Ovary (tissue), 9 donors: ENCODE data around the gene MMS19. TPM values are rescaled to one million over a fixed set of nuclear protein-coding genes. Genes with fewer than 3 reads are reported as not detected.

ENCODE experiments used
- DNase-seq, 5 donors: peaks; one replicate each; pipeline ENCODE4 v3.0.0-alpha.2; 2019 to 2020
- H3K27ac ChIP-seq, 2 donors: fragments of 200-600 bp; one replicate each; pipeline versions ENCODE4 v1.5.1 to v1.8.0; 2019 to 2022
- H3K27me3 ChIP-seq: fragments of 200-600 bp; one replicate; pipeline ENCODE4 v1.8.0; 2022
- H3K36me3 ChIP-seq: fragments of 200-600 bp; sonication (generic); one replicate; pipeline ENCODE4 v1.5.1; 2019
- H3K4me1 ChIP-seq: one replicate; pipeline ENCODE4 v1.8.1; 2013; ENCODE audit warnings: mild to moderate bottlenecking, moderate library complexity; ENCODE audit not compliant: insufficient read depth
- H3K4me3 ChIP-seq: fragments of 200-600 bp; sonication (generic); one replicate; pipeline ENCODE4 v1.5.1; 2017
- H3K9me3 ChIP-seq, 2 donors: fragments of 200-600 bp in 1 of 2; sonication (generic) in 1 of 2; one replicate each; pipeline versions ENCODE4 v1.5.1 to v1.8.1; 2013 to 2019; ENCODE audit warnings: mild to moderate bottlenecking in 1 of 2, moderate library complexity in 1 of 2
- EP300 ChIP-seq: sonication (generic); formaldehyde crosslinking; IDR thresholded peaks from one replicate; pipeline ENCODE4 v1.6.1; 2017; ENCODE audit warnings: antibody characterized with exemption
- POLR2A ChIP-seq: fragments of 450-650 bp; IDR thresholded peaks from one replicate; pipeline ENCODE4 v1.6.1; 2017; ENCODE audit warnings: antibody characterized with exemption, mild to moderate bottlenecking, moderate library complexity
- WGBS, 3 donors: extraction: QIAGEN DNeasy Blood & Tissue Kit in 1 of 3; methylation state at CpG; one replicate each; pipeline versions ENCODE4 v1.1.5 to v1.1.7; 2013 to 2017; 5-methylcytosine and 5-hydroxymethylcytosine counted together
- intact Hi-C, 4 donors: fragments of 100-400 bp; cut with DNase I; formaldehyde crosslinking; loops; one replicate each; pipeline versions ENCODE4 v1.11.0 to v1.15.1; 2022 to 2023
- polyA plus RNA-seq, 2 donors: library from polyadenylated mRNA; stranded (reverse); fragments of 200-250 nt in 1 of 2; fragments of 350-450 nt in 1 of 2; fragmentation: Illumina TruSeq in 1 of 2; extraction: RNeasy Lipid Tissue Mini Kit (QIAGEN cat#74804) in 1 of 2; gene quantifications; one replicate each; pipeline ENCODE4 v1.2.3, GENCODE V29; 2013 to 2014
- total RNA-seq, 7 donors: library from RNA; depleted of rRNA in 2 of 7; stranded (reverse); fragments of >200 nt in 2 of 7; fragmentation: NEBNext Ultra II Directional in 3 of 7; extraction: Animal tissue kit (Norgen Biotek cat#: 25700) in 3 of 7; gene quantifications; one replicate each; pipeline versions ENCODE4 v1.1.0 to v1.2.4, GENCODE V29; 2016 to 2023
- TF ChIP-seq, protein P1 (sequence below), 3 donors: fragments of 450-650 bp in 2 of 3; fragments of 200-600 bp in 1 of 3; IDR thresholded peaks; one replicate each; pipeline versions ENCODE4 v1.5.1 to v1.8.0; 2016 to 2022; ENCODE audit warnings: antibody characterized with exemption in 3 of 3, mild to moderate bottlenecking in 1 of 3
- donor health status: DM: no; HTN: no; CAD: no; lungs with moderate emphysema.
- donor health status: DM: no; HTN: no; CAD: no.
- donor health status: Bipolar disorder and iron deficiency.
- donor health status: DM: yes; HTN: yes; CAD: no.
- donor health status: DM: no; HTN: no; CAD: no.
- donor health status: DM: yes; HTN: yes; CAD: no.

Gene MMS19
- total and polyA plus RNA-seq, 9 donors = 45.3 to 63.6 (median 56.4) TPM

GRCh38 chr10:97546456-97547270 lies 48.4 kb upstream of the MMS19 start:
- no peaks in the 10 kb centered on the region for H3K27me3 ChIP-seq
- H3K27ac ChIP-seq = no peak overlapping the region
- WGBS, 3 donors = 79 to 87% (median 82%) methylated on average over 18 of the region's 18 CpGs
- H3K4me1 ChIP-seq = peaks cover 14% of the 10 kb centered on the region
- no peaks in the 10 kb centered on the region for H3K9me3 ChIP-seq
- TF ChIP-seq POLR2A = no peak
- TF ChIP-seq EP300 = no peak
- TF ChIP-seq, protein P1, sequence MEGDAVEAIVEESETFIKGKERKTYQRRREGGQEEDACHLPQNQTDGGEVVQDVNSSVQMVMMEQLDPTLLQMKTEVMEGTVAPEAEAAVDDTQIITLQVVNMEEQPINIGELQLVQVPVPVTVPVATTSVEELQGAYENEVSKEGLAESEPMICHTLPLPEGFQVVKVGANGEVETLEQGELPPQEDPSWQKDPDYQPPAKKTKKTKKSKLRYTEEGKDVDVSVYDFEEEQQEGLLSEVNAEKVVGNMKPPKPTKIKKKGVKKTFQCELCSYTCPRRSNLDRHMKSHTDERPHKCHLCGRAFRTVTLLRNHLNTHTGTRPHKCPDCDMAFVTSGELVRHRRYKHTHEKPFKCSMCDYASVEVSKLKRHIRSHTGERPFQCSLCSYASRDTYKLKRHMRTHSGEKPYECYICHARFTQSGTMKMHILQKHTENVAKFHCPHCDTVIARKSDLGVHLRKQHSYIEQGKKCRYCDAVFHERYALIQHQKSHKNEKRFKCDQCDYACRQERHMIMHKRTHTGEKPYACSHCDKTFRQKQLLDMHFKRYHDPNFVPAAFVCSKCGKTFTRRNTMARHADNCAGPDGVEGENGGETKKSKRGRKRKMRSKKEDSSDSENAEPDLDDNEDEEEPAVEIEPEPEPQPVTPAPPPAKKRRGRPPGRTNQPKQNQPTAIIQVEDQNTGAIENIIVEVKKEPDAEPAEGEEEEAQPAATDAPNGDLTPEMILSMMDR (IDR thresholded peaks at IDR 0.05) = no peak
- no peaks in the 10 kb centered on the region for H3K36me3 ChIP-seq
- H3K4me3 ChIP-seq = no peak overlapping the region
- peak in 1 of 5 donors; percentile 19 for DNase-seq
- intact Hi-C loops = loop anchor here in 1 of 4 donors (10.0 kb wide), 1 partner anchor 52 kb away; the partner anchor contains the start of genes MMS19 and UBTD1

DNA sequence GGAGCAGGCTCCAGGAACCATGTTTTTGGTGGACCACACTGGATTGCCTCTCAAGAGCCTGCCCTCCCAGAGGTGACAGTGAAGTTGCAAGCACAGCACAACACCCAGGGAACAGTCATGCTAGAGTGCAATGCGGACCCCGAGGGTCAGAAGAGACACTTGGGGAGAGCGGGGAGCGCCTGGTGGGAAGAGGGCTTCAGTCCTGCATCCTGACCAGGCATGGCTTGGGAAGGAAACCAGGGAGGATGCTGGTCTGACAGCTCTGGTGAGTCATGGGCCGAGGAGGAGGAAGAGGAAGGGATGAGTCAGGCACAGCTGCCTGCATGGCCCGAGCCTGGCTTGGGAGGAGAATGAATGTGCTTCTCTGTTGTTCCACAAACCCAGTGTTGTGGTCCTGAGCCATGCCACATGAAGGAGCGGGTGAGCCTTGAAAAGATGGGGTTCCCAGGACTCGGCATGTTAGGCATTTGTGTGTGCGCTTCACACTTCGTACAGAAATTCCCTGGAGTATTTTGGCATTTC lies 44.9 kb upstream of the MMS19 start:
- Histone ChIP-seq H3K4me1 (peaks cover 23% of the 10 kb centered on the region), H3K4me3 (no peak overlapping the region)
- peak; percentile 71 to 83 (median 74) for DNase-seq

DNA sequence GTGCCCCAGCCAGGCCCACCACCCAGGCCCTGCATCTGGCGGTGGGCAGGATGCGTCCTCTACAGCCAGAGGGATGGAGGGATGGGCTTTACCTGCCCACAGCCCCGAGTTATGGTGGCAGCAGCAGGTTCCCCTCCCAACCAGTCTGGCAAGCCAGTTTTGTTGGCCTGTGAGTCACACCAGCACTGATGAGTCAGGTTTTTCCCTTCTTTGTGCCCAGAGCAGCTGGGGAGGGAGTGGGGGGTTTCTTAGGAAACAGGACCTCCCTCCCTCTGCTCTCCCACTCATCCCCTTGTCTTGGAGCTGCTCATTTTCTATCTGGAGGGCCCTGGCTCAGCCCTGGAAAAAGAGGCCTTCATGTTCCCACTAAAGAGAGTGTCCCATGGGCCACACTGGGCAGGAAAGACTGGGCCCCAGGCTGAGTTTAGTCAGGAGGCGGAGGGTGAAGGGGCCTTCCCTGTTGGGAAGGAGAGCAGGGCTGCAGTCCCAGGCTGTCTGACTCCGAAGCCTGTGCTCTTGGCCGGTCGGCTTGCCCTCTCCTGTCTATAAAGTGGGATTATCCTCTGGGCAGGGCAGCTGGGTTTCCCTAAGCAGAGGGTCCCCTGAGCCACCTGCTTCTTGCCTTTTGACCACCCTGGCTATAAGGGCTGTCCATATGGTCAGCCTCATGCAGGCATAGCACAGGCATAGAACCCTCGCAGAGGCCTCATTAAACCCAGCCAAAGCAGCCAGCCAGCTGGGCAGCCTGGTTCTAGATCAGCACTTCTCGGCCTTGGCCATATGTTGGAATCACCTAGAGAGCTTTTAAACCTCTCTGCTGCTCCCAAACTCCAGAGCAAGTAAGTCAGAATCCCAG lies 44.2 kb upstream of the MMS19 start:
- Histone ChIP-seq H3K27ac (peak overlapping the region; percentile 75 to 79), H3K27me3 (no peaks in the 10 kb centered on the region), H3K9me3 (no peaks in the 10 kb centered on the region), H3K4me1 (peaks cover 23% of the 10 kb centered on the region), H3K36me3 (no peaks in the 10 kb centered on the region), H3K4me3 (no peak overlapping the region)
- no peak for TF ChIP-seq EP300
- no peak for TF ChIP-seq POLR2A
- TF ChIP-seq, protein P1 (IDR thresholded peaks at IDR 0.05) = no peak
- intact Hi-C loops = loop anchor here in 3 of 4 donors (2.0 to 10.0 kb wide), 3 partner anchors 40 to 48 kb away; partner anchors contain the start of genes MMS19 (in 2 of the 3) and UBTD1 (in 2 of the 3)
- 32 to 55% (median 54%) methylated on average over 9 of the region's 9 CpGs for WGBS, 3 donors
- DNase-seq = peak; percentile 78 to 90 (median 80)

More for the DNA sequence above, 44.9 kb upstream of the MMS19 start:
- intact Hi-C loops = loop anchor here in 3 of 4 donors (2.0 to 10.0 kb wide), 3 partner anchors 41 to 48 kb away; partner anchors contain the start of genes MMS19 (in 2 of the 3) and UBTD1 (in 2 of the 3)
- Histone ChIP-seq H3K9me3 (no peaks in the 10 kb centered on the region), H3K27ac (peak overlapping the region; percentile 75 to 79), H3K27me3 (no peaks in the 10 kb centered on the region), H3K36me3 (no peaks in the 10 kb centered on the region)
- TF ChIP-seq EP300 (no peak), POLR2A (no peak)
- TF ChIP-seq, protein P1 (IDR thresholded peaks at IDR 0.05) = no peak
- WGBS, 3 donors = 40 to 52% (median 46%) methylated on average over 10 of the region's 10 CpGs
